ENCODE measurements around the gene IRS1.

IRS1 gene

GRCh38 chr2:226727251-226727650 lies 72.4 kb downstream of the IRS1 start:
- in situ Hi-C loops (cut with HindIII; ENCODE audit: low sequenced_read_pairs) = no loop called here

- in situ Hi-C loops (cut with HindIII; ENCODE audit: low sequenced_read_pairs) = no loop called here
These were observed 73.1 kb downstream of the IRS1 start for GRCh38 chr2:226726546-226726945.

GRCh38 chr2:226725126-226725860 lies 74.3 kb downstream of the IRS1 start:
- in situ Hi-C loops (cut with HindIII; ENCODE audit: low sequenced_read_pairs) = no loop called here

GRCh38 chr2:226721541-226721940 lies 78.1 kb downstream of the IRS1 start:
- in situ Hi-C loops (cut with HindIII; ENCODE audit: low sequenced_read_pairs) = no loop called here

- in situ Hi-C loops (cut with HindIII; ENCODE audit: low sequenced_read_pairs) = no loop called here
These were observed 78.7 kb downstream of the IRS1 start for GRCh38 chr2:226720948-226721347.

GRCh38 chr2:226717719-226718118 lies 81.9 kb downstream of the IRS1 start:
- in situ Hi-C loops (cut with HindIII; ENCODE audit: low sequenced_read_pairs) = no loop called here

- in situ Hi-C loops (cut with HindIII; ENCODE audit: low sequenced_read_pairs) = no loop called here
These were observed 83.5 kb downstream of the IRS1 start for GRCh38 chr2:226716126-226716525.

- in situ Hi-C loops (cut with HindIII; ENCODE audit: low sequenced_read_pairs) = no loop called here
These were observed 84.2 kb downstream of the IRS1 start for GRCh38 chr2:226715347-226715990.

GRCh38 chr2:226712941-226713340 lies 86.7 kb downstream of the IRS1 start:
- in situ Hi-C loops (cut with HindIII; ENCODE audit: low sequenced_read_pairs) = no loop called here

- in situ Hi-C loops (cut with HindIII; ENCODE audit: low sequenced_read_pairs) = no loop called here
These were observed 87.9 kb downstream of the IRS1 start for GRCh38 chr2:226711606-226712296.

- in situ Hi-C loops (cut with HindIII; ENCODE audit: low sequenced_read_pairs) = no loop called here
These were observed 92.1 kb downstream of the IRS1 start for GRCh38 chr2:226707499-226707898.

GRCh38 chr2:226705965-226706364 lies 93.7 kb downstream of the IRS1 start:
- in situ Hi-C loops (cut with HindIII; ENCODE audit: low sequenced_read_pairs) = no loop called here

GRCh38 chr2:226705133-226705886 lies 94.3 kb downstream of the IRS1 start:
- in situ Hi-C loops (cut with HindIII; ENCODE audit: low sequenced_read_pairs) = no loop called here

- in situ Hi-C loops (cut with HindIII; ENCODE audit: low sequenced_read_pairs) = no loop called here
These were observed 96.1 kb downstream of the IRS1 start for GRCh38 chr2:226703514-226703913.

GRCh38 chr2:226702376-226702775 lies 97.2 kb downstream of the IRS1 start:
- in situ Hi-C loops (cut with HindIII; ENCODE audit: low sequenced_read_pairs) = no loop called here

GRCh38 chr2:226701052-226701451 lies 98.6 kb downstream of the IRS1 start:
- in situ Hi-C loops (cut with HindIII; ENCODE audit: low sequenced_read_pairs) = no loop called here

- in situ Hi-C loops (cut with HindIII; ENCODE audit: low sequenced_read_pairs) = no loop called here
These were observed 100.3 kb downstream of the IRS1 start for GRCh38 chr2:226699321-226699720.

- in situ Hi-C loops (cut with HindIII; ENCODE audit: low sequenced_read_pairs) = no loop called here
These were observed 100.9 kb downstream of the IRS1 start for GRCh38 chr2:226698671-226699070.

- in situ Hi-C loops (cut with HindIII; ENCODE audit: low sequenced_read_pairs) = no loop called here
These were observed 104.9 kb downstream of the IRS1 start for GRCh38 chr2:226694586-226695284.

- in situ Hi-C loops (cut with HindIII; ENCODE audit: low sequenced_read_pairs) = no loop called here
These were observed 105.5 kb downstream of the IRS1 start for GRCh38 chr2:226694149-226694548.

- in situ Hi-C loops (cut with HindIII; ENCODE audit: low sequenced_read_pairs) = no loop called here
These were observed 106.1 kb downstream of the IRS1 start for GRCh38 chr2:226693521-226693920.

Measured in DLD1 (cell line).